Measurements from ENCODE around the gene PSMA6.

PSMA6 gene

GRCh38 chr14:35257809-35258208 is 34.4 kb upstream of the PSMA6 start:
- in situ Hi-C loops (cut with HindIII; ENCODE audit: low pct_unique_long_range_greater_than_20kb, low sequenced_read_pairs): no loop called here
- no peak for DNase-seq (ENCODE audit: low read depth in 1 of 2, low spot score in 1 of 2)
- TF ChIP-seq JUND (IDR thresholded peaks at IDR 0.05; ENCODE audit: low read depth): no peak

- in situ Hi-C loops (cut with HindIII; ENCODE audit: low pct_unique_long_range_greater_than_20kb, low sequenced_read_pairs): no loop called here
- no peak for DNase-seq (ENCODE audit: low read depth in 1 of 2, low spot score in 1 of 2)
- TF ChIP-seq JUND (IDR thresholded peaks at IDR 0.05; ENCODE audit: low read depth): no peak
Measured at GRCh38 chr14:35258420-35258819, 33.8 kb upstream of the PSMA6 start.

- no peak for TF ChIP-seq JUND (IDR thresholded peaks at IDR 0.05; ENCODE audit: low read depth)
- DNase-seq (ENCODE audit: low read depth in 1 of 2, low spot score in 1 of 2): peak in 1 of 2 experiments; percentile 44
- in situ Hi-C loops (cut with HindIII; ENCODE audit: low pct_unique_long_range_greater_than_20kb, low sequenced_read_pairs): no loop called here
Measured at GRCh38 chr14:35261774-35262173, 30.4 kb upstream of the PSMA6 start.

GRCh38 chr14:35262436-35262835 is 29.7 kb upstream of the PSMA6 start:
- no peak for TF ChIP-seq JUND (IDR thresholded peaks at IDR 0.05; ENCODE audit: low read depth)
- in situ Hi-C loops (cut with HindIII; ENCODE audit: low pct_unique_long_range_greater_than_20kb, low sequenced_read_pairs): no loop called here
- DNase-seq (ENCODE audit: low read depth in 1 of 2, low spot score in 1 of 2): peak in 1 of 2 experiments; percentile 16

- no peak for TF ChIP-seq JUND (IDR thresholded peaks at IDR 0.05; ENCODE audit: low read depth)
- in situ Hi-C loops (cut with HindIII; ENCODE audit: low pct_unique_long_range_greater_than_20kb, low sequenced_read_pairs): no loop called here
- no peak for DNase-seq (ENCODE audit: low read depth in 1 of 2, low spot score in 1 of 2)
Measured at GRCh38 chr14:35268946-35269345, 23.2 kb upstream of the PSMA6 start.

GRCh38 chr14:35274805-35275204 is 17.4 kb upstream of the PSMA6 start:
- in situ Hi-C loops (cut with HindIII; ENCODE audit: low pct_unique_long_range_greater_than_20kb, low sequenced_read_pairs): no loop called here
- DNase-seq (ENCODE audit: low read depth in 1 of 2, low spot score in 1 of 2): no peak
- TF ChIP-seq JUND (IDR thresholded peaks at IDR 0.05; ENCODE audit: low read depth): no peak

DNA sequence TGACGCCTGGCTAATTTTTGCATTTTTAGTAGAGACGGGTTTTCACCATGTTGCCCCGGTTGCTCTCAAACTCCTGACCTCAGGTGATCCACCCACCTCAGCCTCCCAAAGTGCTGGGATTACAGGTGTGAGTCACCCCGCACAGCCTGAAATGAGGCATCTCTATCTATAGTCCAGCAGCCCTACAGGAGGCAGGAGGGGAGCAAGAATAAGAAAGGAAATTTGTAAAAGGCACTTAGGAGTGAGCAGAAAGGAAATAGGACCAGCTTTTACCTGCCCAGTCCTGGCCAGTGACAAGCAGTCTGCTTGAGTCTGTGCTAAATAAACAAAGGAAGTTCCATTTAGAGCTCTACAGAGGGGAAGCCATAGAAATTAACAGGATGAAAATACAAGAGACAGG is 15.0 kb upstream of the PSMA6 start:
- in situ Hi-C loops (cut with HindIII; ENCODE audit: low pct_unique_long_range_greater_than_20kb, low sequenced_read_pairs): no loop called here
- peak; percentile 20 to 23 for DNase-seq (ENCODE audit: low read depth in 1 of 2, low spot score in 1 of 2)
- TF ChIP-seq JUND (IDR thresholded peaks at IDR 0.05; ENCODE audit: low read depth): no peak

- DNase-seq (ENCODE audit: low read depth in 1 of 2, low spot score in 1 of 2): no peak
- no peak for TF ChIP-seq JUND (IDR thresholded peaks at IDR 0.05; ENCODE audit: low read depth)
- in situ Hi-C loops (cut with HindIII; ENCODE audit: low pct_unique_long_range_greater_than_20kb, low sequenced_read_pairs): no loop called here
Measured at GRCh38 chr14:35279369-35279768, 12.8 kb upstream of the PSMA6 start.

GRCh38 chr14:35281341-35281740 is 10.8 kb upstream of the PSMA6 start:
- no peak for TF ChIP-seq JUND (IDR thresholded peaks at IDR 0.05; ENCODE audit: low read depth)
- in situ Hi-C loops (cut with HindIII; ENCODE audit: low pct_unique_long_range_greater_than_20kb, low sequenced_read_pairs): no loop called here

DNA sequence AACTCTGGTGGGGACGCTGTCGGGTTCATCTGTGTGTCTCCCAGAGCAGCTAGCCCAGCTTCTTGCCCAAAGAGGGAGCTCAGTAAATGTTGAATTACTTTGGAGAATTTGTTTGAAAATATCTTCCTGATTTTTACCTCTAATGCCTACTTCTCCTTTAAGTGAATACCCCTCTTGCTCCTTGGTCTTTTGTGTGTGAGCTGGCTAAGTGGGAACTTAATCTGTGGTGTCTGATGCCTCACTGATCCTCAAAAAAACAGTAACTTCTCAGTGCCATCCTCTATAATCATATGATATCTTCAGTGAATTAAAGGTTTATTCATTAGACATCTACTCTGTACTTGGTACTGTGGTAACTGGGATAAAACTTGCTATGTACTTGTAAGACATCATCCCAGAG is 7.7 kb upstream of the PSMA6 start:
- DNase-seq (ENCODE audit: low read depth in 1 of 2, low spot score in 1 of 2): no peak
- TF ChIP-seq JUND (IDR thresholded peaks at IDR 0.05; ENCODE audit: low read depth): no peak
- in situ Hi-C loops (cut with HindIII; ENCODE audit: low pct_unique_long_range_greater_than_20kb, low sequenced_read_pairs): no loop called here

More at GRCh38 chr14:35281341-35281740, 10.8 kb upstream of the PSMA6 start:
- DNase-seq (ENCODE audit: low read depth in 1 of 2, low spot score in 1 of 2): no peak

- TF ChIP-seq JUND (IDR thresholded peaks at IDR 0.05; ENCODE audit: low read depth): no peak
- in situ Hi-C loops (cut with HindIII; ENCODE audit: low pct_unique_long_range_greater_than_20kb, low sequenced_read_pairs): no loop called here
- DNase-seq (ENCODE audit: low read depth in 1 of 2, low spot score in 1 of 2): no peak
Measured at GRCh38 chr14:35285168-35286002, 6.8 kb upstream of the PSMA6 start.

- DNase-seq (ENCODE audit: low read depth in 1 of 2, low spot score in 1 of 2): no peak
- in situ Hi-C loops (cut with HindIII; ENCODE audit: low pct_unique_long_range_greater_than_20kb, low sequenced_read_pairs): no loop called here
- TF ChIP-seq JUND (IDR thresholded peaks at IDR 0.05; ENCODE audit: low read depth): no peak
Measured at GRCh38 chr14:35286003-35286600, 6.1 kb upstream of the PSMA6 start.

DNA sequence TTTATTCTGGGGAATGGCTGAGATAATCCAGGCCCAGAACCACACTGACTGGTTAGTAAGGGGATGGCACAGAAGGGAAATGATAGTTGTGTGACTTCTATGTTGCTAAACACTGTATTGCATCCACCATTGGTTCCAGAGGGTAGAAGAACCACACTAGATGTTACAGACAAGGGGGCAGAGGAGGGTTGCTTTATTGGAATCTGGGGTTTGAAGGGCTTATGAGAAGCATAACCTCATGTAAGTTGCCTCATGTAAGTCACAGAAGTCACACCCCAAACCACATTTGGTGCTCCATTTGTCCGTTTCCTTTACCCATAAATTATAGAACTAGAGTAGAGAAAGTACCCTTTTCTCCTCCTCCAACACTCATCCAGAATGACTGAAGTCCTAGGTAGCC is 5.5 kb upstream of the PSMA6 start:
- DNase-seq (ENCODE audit: low read depth in 1 of 2, low spot score in 1 of 2): no peak
- TF ChIP-seq JUND (IDR thresholded peaks at IDR 0.05; ENCODE audit: low read depth): no peak
- in situ Hi-C loops (cut with HindIII; ENCODE audit: low pct_unique_long_range_greater_than_20kb, low sequenced_read_pairs): no loop called here
